Measurements from ENCODE around the gene SPATA9. TPM values are rescaled to one million over a fixed set of nuclear protein-coding genes. Genes with fewer than 3 reads are reported as not detected.

SPATA9 gene
- total and polyA plus RNA-seq, 2 of the 8 experiments (the other 6 are each of a cell fraction or from before 2014, with no cell fraction given), result not detected

DNA sequence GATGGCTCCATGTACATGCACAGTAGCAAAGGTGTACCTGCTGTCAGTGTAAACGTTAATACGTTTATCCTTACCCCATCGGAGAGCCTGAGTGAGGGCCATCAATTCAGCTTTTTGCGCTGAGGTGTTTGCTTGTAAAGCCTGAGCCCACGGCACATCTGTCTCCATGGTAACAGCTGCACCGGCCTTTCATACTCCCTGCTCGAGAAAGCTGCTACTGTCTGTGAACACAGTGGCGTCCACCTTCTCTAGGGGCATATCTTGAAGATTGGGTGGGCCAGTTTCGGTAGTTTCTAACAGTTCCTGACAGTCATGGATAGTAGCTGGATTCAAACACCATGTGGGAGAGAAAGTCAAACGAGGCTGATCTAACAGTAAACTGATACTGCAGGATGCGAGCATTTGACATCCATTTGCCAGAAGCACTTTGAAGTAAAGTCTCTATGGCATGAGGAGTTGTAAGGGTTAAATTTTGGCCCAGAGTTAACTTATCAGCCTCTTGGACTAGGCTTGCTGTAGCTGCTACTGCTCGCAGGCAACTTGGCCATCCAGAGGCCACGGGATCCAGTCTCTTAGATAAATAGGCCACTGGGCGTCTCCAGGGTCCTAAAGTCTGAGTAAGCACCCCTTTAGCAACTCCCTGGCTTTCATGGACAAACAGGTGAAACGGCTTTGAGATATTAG lies 27.3 kb upstream of the SPATA9 start:
- Histone ChIP-seq H3K36me3 (ENCODE audit: control insufficient read depth in 2 of 4, insufficient read depth in 4 of 4, low read length in 3 of 4) (no peaks in the 10 kb centered on the region), H3K14ac (ENCODE audit: insufficient read length) (no peak overlapping the region), H2AFZ (ENCODE audit: low read length) (peak overlapping the region; percentile 3; the same call in 1 of the 2 replicates), H4K20me1 (replicated peaks in 1 of 2; ENCODE audit: control insufficient read depth in 1 of 2, insufficient read depth in 2 of 2, low read length in 2 of 2) (no peaks in the 10 kb centered on the region), H2AK5ac (ENCODE audit: low read depth, low read length) (no peak overlapping the region), H3K4ac (replicated peaks; ENCODE audit: insufficient read length, low read depth, low read length) (no peak overlapping the region), H3K9ac (replicated peaks in 1 of 4; ENCODE audit: extremely low read depth in 1 of 4, low read depth in 3 of 4, low read length in 3 of 4) (no peak overlapping the region; a peak in 1 of 7 replicates), H4K8ac (ENCODE audit: extremely low read depth, insufficient read depth, low read length) (no peak overlapping the region), H2BK15ac (ENCODE audit: low read length) (no peak overlapping the region), H4K5ac (ENCODE audit: insufficient read length, low read depth, low read length) (no peak overlapping the region), H2BK5ac (ENCODE audit: low read depth, low read length) (no peak overlapping the region), H3K56ac (replicated peaks; ENCODE audit: insufficient read length, low read depth, low read length) (no peak overlapping the region), H3K23me2 (ENCODE audit: low read depth, low read length) (peaks cover 9% of the 10 kb centered on the region), H3K4me3 (ENCODE audit: extremely low read depth in 1 of 4, insufficient read depth in 2 of 4, low read depth in 3 of 4, low read length in 4 of 4) (peak overlapping the region; percentile 70 to 85 (median 76); a peak in 5 of 8 replicates), H3K79me2 (ENCODE audit: control insufficient read depth in 1 of 2, insufficient read depth in 2 of 2, low read length in 2 of 2) (no peaks in the 10 kb centered on the region), H3K27me3 (replicated peaks in 1 of 4; ENCODE audit: control insufficient read depth in 3 of 4, extremely low read depth in 1 of 4, insufficient read depth in 3 of 4, low read length in 3 of 4) (peaks cover 0 to 11% (median 9%) of the 10 kb centered on the region in 4 experiments; a peak in 6 of 7 replicates), H2BK120ac (replicated peaks; ENCODE audit: low read depth, low read length) (no peak overlapping the region), H4K91ac (replicated peaks; ENCODE audit: insufficient read length, low read length) (no peak overlapping the region), H3K23ac (ENCODE audit: insufficient read length) (no peak overlapping the region), H3K4me2 (ENCODE audit: insufficient read depth in 1 of 2, low read depth in 2 of 2, low read length in 2 of 2) (peak overlapping the region; percentile 83 to 84), H2BK20ac (ENCODE audit: low read length) (no peak overlapping the region), H2BK12ac (ENCODE audit: low read depth, low read length) (no peak overlapping the region), H3K18ac (ENCODE audit: extremely low read depth, low read length) (no peak overlapping the region), H3K9me3 (ENCODE audit: insufficient read depth in 2 of 2, low read depth in 1 of 2, low read length in 1 of 2) (no peaks in the 10 kb centered on the region), H3K79me1 (ENCODE audit: low read depth, low read length) (no peaks in the 10 kb centered on the region), H3K4me1 (replicated peaks in 1 of 4; ENCODE audit: control insufficient read depth in 3 of 4, insufficient read depth in 4 of 4, low read length in 3 of 4) (peaks cover 2 to 10% (median 5%) of the 10 kb centered on the region in 4 experiments; a peak in 3 of 7 replicates), H3K27ac (ENCODE audit: low read depth, low read length) (no peak overlapping the region)
- 26% methylated on average over 15 of the region's 15 CpGs; no CpG with 5 or more reads in 1 of the 2 experiments for WGBS, 2 experiments (ENCODE audit: extremely low coverage in 1 of 2, insufficient coverage in 1 of 2, insufficient read length in 1 of 2, insufficient replicate concordance in 2 of 2, low coverage in 1 of 2, low lambda C conversion rate in 2 of 2, missing lambda C conversion rate in 1 of 2)
- ChIA-PET POLR2A (ENCODE audit: partially characterized antibody) (interaction anchor here (1.6 to 4.3 kb wide), 2 partner anchors 13 to 21 kb away, joined by 5 to 24 read pairs; partner anchors contain the start of gene RHOBTB3), CTCF (ENCODE audit: partially characterized antibody) (interaction anchor here (0.6 to 1.8 kb wide), 7 partner anchors 13 to 63 kb away, joined by 3 to 6 read pairs (median 3); partner anchors contain the start of genes RFESD and RHOBTB3)
- peak; percentile 57; the same call in 1 of the 2 replicates for TF ChIP-seq EGR1 (IDR thresholded peaks at IDR 0.05; ENCODE audit: borderline replicate concordance, low read depth, low read length)
- TF ChIP-seq FOSL1 (IDR thresholded peaks at IDR 0.05; ENCODE audit: insufficient read depth, low read depth, low read length), result peak; percentile 89
- peak in 1 of 2 experiments; percentile 41; a peak in 1 of 4 replicates for TF ChIP-seq SIN3A (conservative IDR thresholded peaks at IDR 0.05 in 1 of 2, IDR thresholded peaks at IDR 0.05 in 1 of 2; ENCODE audit: low read depth in 1 of 2, low read length in 2 of 2)
- TF ChIP-seq SP1 (IDR thresholded peaks at IDR 0.05; ENCODE audit: low read depth, low read length), result peak; percentile 71
- no peak for TF ChIP-seq RNF2 (IDR thresholded peaks at IDR 0.05; ENCODE audit: borderline replicate concordance, low read depth, low read length, missing control alignments, poor library complexity, severe bottlenecking)
- peak in 1 of 2 experiments; percentile 63 for DNase-seq (ENCODE audit: low read depth in 1 of 2, low spot score in 2 of 2)
- FAIRE-seq, result no peak
